Upper lobe of right lung (tissue), 1 donor: Measurements from ENCODE around the gene OR5H6. TPM values are rescaled to one million over a fixed set of nuclear protein-coding genes. Genes with fewer than 3 reads are reported as not detected.
"Not testable (repeated sequence)": the region's sequence is repeated elsewhere in the genome, so short reads cannot be mapped to it uniquely, and the experiment has no call there.

Source experiments
- ATAC-seq: fragments of 200-7000 bp; cut with Tn5 transposase; one replicate; pipeline ENCODE4 v1.9.1; 2020; ENCODE audit warnings: mild to moderate bottlenecking, moderate library complexity
- DNase-seq: peaks from one replicate; pipeline ENCODE4 v3.0.0-alpha.2; 2020
- H3K27ac ChIP-seq: fragments of 200-600 bp; one replicate; pipeline ENCODE4 v1.8.0; 2022
- H3K27me3 ChIP-seq: fragments of 200-600 bp; one replicate; pipeline ENCODE4 v1.8.0; 2022; ENCODE audit warnings: mild to moderate bottlenecking
- H3K36me3 ChIP-seq: fragments of 200-600 bp; one replicate; pipeline ENCODE4 v1.8.0; 2022
- H3K4me1 ChIP-seq: fragments of 200-600 bp; one replicate; pipeline ENCODE4 v1.8.0; 2022
- H3K4me3 ChIP-seq: fragments of 200-600 bp; one replicate; pipeline ENCODE4 v1.8.0; 2022; ENCODE audit warnings: mild to moderate bottlenecking
- H3K9me3 ChIP-seq: fragments of 200-600 bp; one replicate; pipeline ENCODE4 v1.8.0; 2022
- CTCF ChIP-seq: fragments of 200-600 bp; IDR thresholded peaks from one replicate; pipeline ENCODE4 v1.8.0; 2022; ENCODE audit warnings: antibody characterized with exemption
- intact Hi-C: fragments of 100-400 bp; cut with DNase I; formaldehyde crosslinking; loops from one replicate; pipeline ENCODE4 v1.11.0; 2022
- total RNA-seq: library from RNA; stranded (reverse); fragmentation: NEBNext Ultra II Directional; extraction: Animal tissue kit (Norgen Biotek cat#: 25700); gene quantifications from one replicate; pipeline ENCODE4 v1.2.1, GENCODE V29; 2021
- donor health status: DM: no; HTN: yes; CAD: no; lungs with severe emphysema.

The OR5H6 gene
- total RNA-seq, 1 donor from 2014 or later: not detected

- no peak overlapping the region for H3K27ac ChIP-seq
- no peak for TF ChIP-seq CTCF
- no peaks in the 10 kb centered on the region for H3K4me1 ChIP-seq
- no peak for DNase-seq
- H3K36me3 ChIP-seq: no peaks in the 10 kb centered on the region
- no peak overlapping the region for H3K4me3 ChIP-seq
- ATAC-seq: peak; percentile 37
- no peaks in the 10 kb centered on the region for H3K27me3 ChIP-seq
- intact Hi-C loops: no loop called here
- no peaks in the 10 kb centered on the region for H3K9me3 ChIP-seq
These were observed 23.9 kb upstream of the OR5H6 start for GRCh38 chr3:98240131-98240530.

GRCh38 chr3:98242155-98242554 lies 21.9 kb upstream of the OR5H6 start:
- TF ChIP-seq CTCF: no peak
- Histone ChIP-seq H3K4me1 (no peaks in the 10 kb centered on the region), H3K27ac (no peak overlapping the region), H3K9me3 (no peaks in the 10 kb centered on the region), H3K36me3 (no peaks in the 10 kb centered on the region), H3K4me3 (no peak overlapping the region), H3K27me3 (no peaks in the 10 kb centered on the region)
- DNase-seq (no peak), ATAC-seq (no peak)
- intact Hi-C loops: no loop called here

GRCh38 chr3:98243843-98244242 lies 20.2 kb upstream of the OR5H6 start:
- no peak for ATAC-seq
- intact Hi-C loops: no loop called here
- no peak for TF ChIP-seq CTCF
- Histone ChIP-seq H3K27me3 (no peaks in the 10 kb centered on the region), H3K4me3 (no peak overlapping the region), H3K9me3 (no peaks in the 10 kb centered on the region), H3K4me1 (no peaks in the 10 kb centered on the region), H3K27ac (no peak overlapping the region), H3K36me3 (no peaks in the 10 kb centered on the region)
- no peak for DNase-seq

- intact Hi-C loops: no loop called here
These were observed 17.9 kb upstream of the OR5H6 start for GRCh38 chr3:98246142-98246541.

GRCh38 chr3:98256026-98256425 lies 8.0 kb upstream of the OR5H6 start:
- intact Hi-C loops, H3K27me3 ChIP-seq, ATAC-seq, H3K9me3 ChIP-seq, DNase-seq, H3K4me1 ChIP-seq, H3K4me3 ChIP-seq, H3K27ac ChIP-seq, H3K36me3 ChIP-seq: not testable (repeated sequence)

More at GRCh38 chr3:98246142-98246541, 17.9 kb upstream of the OR5H6 start:
- H3K4me3 ChIP-seq: no peak overlapping the region
- H3K36me3 ChIP-seq: no peaks in the 10 kb centered on the region
- H3K4me1 ChIP-seq: no peaks in the 10 kb centered on the region
- TF ChIP-seq CTCF: no peak
- H3K27me3 ChIP-seq: no peaks in the 10 kb centered on the region
- H3K9me3 ChIP-seq: no peaks in the 10 kb centered on the region
- H3K27ac ChIP-seq: no peak overlapping the region
- ATAC-seq (no peak), DNase-seq (no peak)

GRCh38 chr3:98259707-98260106 lies 4.3 kb upstream of the OR5H6 start:
- no peak for ATAC-seq
- no peak for DNase-seq
- Histone ChIP-seq H3K4me3 (no peak overlapping the region), H3K4me1 (no peaks in the 10 kb centered on the region), H3K27ac (no peak overlapping the region), H3K36me3 (no peaks in the 10 kb centered on the region), H3K9me3 (no peaks in the 10 kb centered on the region), H3K27me3 (no peaks in the 10 kb centered on the region)
- TF ChIP-seq CTCF: no peak
- intact Hi-C loops: no loop called here
